AG09309 (cell line): ENCODE results near the gene HP1BP3.
A peak's percentile ranks its signal among the peaks of the same experiment; 100 is the strongest.

Experiments used
- DNase-seq: peaks from one replicate; pipeline ENCODE4 v3.0.0-alpha.2; 2010; ENCODE audit warnings: low read depth
- H3K4me3 ChIP-seq: 2 replicates; pipeline ENCODE4 v1.5.1; 2011; ENCODE audit warnings: mild to moderate bottlenecking, low read depth, low read length, moderate library complexity; ENCODE audit not compliant: control insufficient read depth
- CTCF ChIP-seq: IDR thresholded peaks from 2 replicates; pipeline ENCODE4 v1.5.1; 2011; ENCODE audit warnings: mild to moderate bottlenecking, low read depth, low read length, inconsistent platforms; ENCODE audit not compliant: insufficient read depth, control insufficient read depth; ENCODE audit errors: missing control alignments

The HP1BP3 gene

GRCh38 chr1:20701847-20702246 is 85.3 kb downstream of the HP1BP3 start:
- no peak for TF ChIP-seq CTCF

GRCh38 chr1:20701446-20701845 is 85.7 kb downstream of the HP1BP3 start:
- no peak for TF ChIP-seq CTCF
- no peak for DNase-seq
- H3K4me3 ChIP-seq, result no peak overlapping the region

More at GRCh38 chr1:20701847-20702246, 85.3 kb downstream of the HP1BP3 start:
- no peak overlapping the region for H3K4me3 ChIP-seq
- DNase-seq, result no peak

GRCh38 chr1:20700636-20701215 is 86.4 kb downstream of the HP1BP3 start:
- no peak overlapping the region for H3K4me3 ChIP-seq
- no peak for DNase-seq
- no peak for TF ChIP-seq CTCF

GRCh38 chr1:20699558-20699957 is 87.5 kb downstream of the HP1BP3 start:
- no peak for TF ChIP-seq CTCF
- no peak overlapping the region for H3K4me3 ChIP-seq
- no peak for DNase-seq

GRCh38 chr1:20698195-20698910 is 88.8 kb downstream of the HP1BP3 start:
- peak; percentile 41 for DNase-seq
- no peak overlapping the region for H3K4me3 ChIP-seq
- no peak for TF ChIP-seq CTCF

- TF ChIP-seq CTCF, result no peak
- H3K4me3 ChIP-seq, result no peak overlapping the region
- DNase-seq, result no peak
Measured at GRCh38 chr1:20697563-20697962, 89.5 kb downstream of the HP1BP3 start.
